ENCODE measurements around the gene ALKBH3.

The ALKBH3 gene

GRCh38 chr11:43894546-43894945 is 13.9 kb downstream of the ALKBH3 start:
- DNase-seq (ENCODE audit: low read depth in 2 of 2): no peak

DNA sequence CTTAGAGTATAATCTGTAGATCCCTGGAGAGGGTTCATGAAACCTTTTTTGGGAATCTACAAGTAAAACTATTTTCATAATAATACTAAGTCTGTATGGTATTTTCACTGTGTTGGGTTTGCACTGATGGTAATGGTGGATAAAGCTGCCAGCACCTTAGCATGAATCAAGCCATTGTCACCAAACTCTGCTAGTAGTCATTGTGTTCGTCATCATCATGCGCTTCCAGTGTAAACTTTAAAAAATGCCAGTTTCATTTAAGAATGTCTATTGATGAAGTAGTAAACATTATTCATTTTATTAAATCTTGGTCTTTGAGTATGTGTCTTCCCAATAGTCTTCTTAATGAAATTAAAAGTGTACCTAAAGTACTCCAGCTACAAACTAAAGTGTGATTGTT is 15.0 kb downstream of the ALKBH3 start:
- DNase-seq (ENCODE audit: low read depth in 2 of 2): no peak

DNA sequence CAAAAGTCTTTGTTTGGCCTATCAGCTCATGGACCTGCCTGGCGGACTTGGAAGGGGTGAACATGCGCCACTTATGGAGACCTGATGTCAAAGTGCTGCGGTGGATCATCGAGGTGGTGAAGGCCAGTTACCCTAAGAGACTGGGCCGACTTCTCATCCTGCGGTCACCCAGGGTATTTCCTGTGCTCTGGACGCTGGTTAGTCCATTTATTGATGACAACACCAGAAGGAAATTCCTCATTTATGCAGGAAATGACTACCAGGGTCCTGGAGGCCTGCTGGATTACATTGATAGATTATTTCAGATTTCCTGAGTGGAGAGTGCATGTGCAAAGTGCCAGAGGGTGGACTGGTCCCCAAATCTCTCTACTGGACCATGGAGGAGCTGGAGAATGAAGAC is 17.9 kb downstream of the ALKBH3 start:
- DNase-seq (ENCODE audit: low read depth in 2 of 2): no peak

GRCh38 chr11:43899094-43899493 is 18.5 kb downstream of the ALKBH3 start:
- DNase-seq (ENCODE audit: low read depth in 2 of 2): no peak

- no peak for DNase-seq (ENCODE audit: low read depth in 2 of 2)
These were observed 20.9 kb downstream of the ALKBH3 start for GRCh38 chr11:43901551-43901950.

GRCh38 chr11:43903078-43903477 is 22.4 kb downstream of the ALKBH3 start:
- DNase-seq (ENCODE audit: low read depth in 2 of 2): no peak

DNA sequence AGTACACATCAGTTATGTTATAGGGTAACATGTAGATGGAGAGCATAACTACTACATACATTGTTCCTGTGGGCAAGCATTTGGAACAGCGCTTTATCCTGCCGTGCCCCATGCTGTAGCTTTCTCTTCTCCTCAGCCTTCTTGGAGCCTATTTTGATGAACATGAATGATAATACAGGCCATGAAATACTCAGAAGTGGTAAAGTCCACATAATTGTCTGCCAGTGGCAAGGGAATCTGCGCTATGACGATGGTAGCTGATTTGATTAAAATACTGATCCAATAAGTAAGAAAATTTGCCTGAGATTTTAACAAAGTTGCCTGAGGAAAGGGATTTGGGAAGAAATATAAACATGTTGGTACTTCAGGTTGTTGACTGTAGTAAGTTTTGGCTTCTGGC is 23.3 kb downstream of the ALKBH3 start:
- DNase-seq (ENCODE audit: low read depth in 2 of 2): no peak

GRCh38 chr11:43904742-43905535 is 24.3 kb downstream of the ALKBH3 start:
- DNase-seq (ENCODE audit: low read depth in 2 of 2): no peak

DNA sequence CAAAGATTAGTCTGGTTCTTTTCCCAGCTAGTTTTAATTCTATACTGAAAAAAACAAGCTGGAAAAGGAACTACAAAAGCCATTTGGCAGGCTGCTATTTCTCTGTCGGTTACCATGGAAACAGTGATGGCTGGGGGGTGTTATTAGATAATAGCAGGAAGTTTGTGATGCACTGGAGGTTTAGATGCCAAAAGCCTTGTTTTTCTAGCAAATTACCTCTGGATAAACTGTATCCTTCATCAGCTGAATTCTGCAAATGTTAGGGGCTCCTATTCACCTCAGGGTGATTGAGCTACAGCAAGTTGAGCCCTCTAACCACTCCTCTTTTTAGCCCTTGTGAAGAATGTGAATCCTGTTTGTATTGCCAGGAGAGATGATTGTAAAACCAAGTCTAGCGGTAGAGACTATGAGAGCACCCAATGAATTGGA is 25.2 kb downstream of the ALKBH3 start:
- no peak for DNase-seq (ENCODE audit: low read depth in 2 of 2)

GRCh38 chr11:43907028-43907975 is 26.7 kb downstream of the ALKBH3 start:
- no peak for DNase-seq (ENCODE audit: low read depth in 2 of 2)

DNA sequence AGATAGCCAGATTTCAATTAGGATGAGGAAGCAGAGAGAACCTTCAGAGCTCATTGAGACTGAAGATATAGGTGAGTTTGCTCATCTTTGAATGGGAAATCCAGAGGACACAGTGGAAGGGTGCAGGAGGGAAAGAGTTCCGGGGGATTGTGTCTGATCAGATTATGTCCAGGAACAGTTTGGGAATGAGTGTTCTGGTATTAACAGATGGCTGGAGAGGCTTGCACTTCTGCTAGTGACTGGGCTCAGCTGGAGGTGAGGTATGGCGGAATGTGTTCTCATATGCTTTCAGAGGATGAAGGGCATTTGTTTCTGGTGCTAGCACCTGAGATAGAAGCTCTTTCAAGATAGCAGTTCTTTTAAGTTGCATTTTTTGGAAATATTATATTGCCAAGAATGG is 27.6 kb downstream of the ALKBH3 start:
- DNase-seq (ENCODE audit: low read depth in 2 of 2): no peak

DNA sequence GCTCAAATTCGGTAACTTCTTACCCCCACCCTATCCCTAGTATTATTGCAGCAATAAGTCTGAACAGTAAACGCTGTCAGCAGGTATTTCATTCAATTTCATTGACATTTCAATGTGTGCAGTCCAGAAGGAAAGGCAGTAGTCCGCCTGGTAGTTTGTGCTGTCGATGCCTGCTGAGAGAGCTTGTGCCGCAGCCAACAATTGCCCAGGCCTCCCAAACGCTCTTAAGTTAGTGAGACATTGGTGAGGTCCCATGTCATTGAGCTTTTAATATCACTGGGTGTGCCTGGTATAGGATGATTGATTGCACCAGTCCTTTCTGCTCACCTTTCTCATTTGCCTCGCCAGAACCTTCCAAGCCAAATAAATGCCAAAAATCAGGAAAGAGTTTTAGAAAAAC is 28.1 kb downstream of the ALKBH3 start:
- DNase-seq (ENCODE audit: low read depth in 2 of 2): no peak

- DNase-seq (ENCODE audit: low read depth in 2 of 2): no peak
These were observed 33.3 kb downstream of the ALKBH3 start for GRCh38 chr11:43913829-43914380.

- no peak for DNase-seq (ENCODE audit: low read depth in 2 of 2)
These were observed 33.8 kb downstream of the ALKBH3 start for GRCh38 chr11:43914466-43914865.

DNA sequence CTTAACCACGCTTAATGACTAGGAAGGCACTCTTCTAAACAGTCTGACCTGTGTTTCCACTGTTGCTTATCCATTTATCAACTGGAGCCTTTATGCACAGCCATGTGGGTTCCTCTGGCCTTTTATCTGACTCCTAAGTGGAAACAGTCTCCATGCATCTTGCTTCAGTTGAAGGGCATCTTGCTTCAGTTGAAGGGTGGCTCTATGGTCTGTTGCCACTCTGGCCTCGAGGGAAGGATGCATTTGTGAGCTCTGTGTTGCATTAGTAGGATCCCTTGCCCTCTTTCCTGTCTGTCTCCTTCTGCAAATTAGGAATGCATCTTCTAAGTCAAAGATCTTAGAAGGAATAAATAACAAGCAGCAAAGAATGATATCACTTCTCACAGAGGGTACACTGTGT is 36.0 kb downstream of the ALKBH3 start:
- DNase-seq (ENCODE audit: low read depth in 2 of 2): no peak

GRCh38 chr11:43917851-43918250 is 37.2 kb downstream of the ALKBH3 start:
- DNase-seq (ENCODE audit: low read depth in 2 of 2): no peak

GRCh38 chr11:43918662-43919061 is 38.0 kb downstream of the ALKBH3 start:
- no peak for DNase-seq (ENCODE audit: low read depth in 2 of 2)

DNA sequence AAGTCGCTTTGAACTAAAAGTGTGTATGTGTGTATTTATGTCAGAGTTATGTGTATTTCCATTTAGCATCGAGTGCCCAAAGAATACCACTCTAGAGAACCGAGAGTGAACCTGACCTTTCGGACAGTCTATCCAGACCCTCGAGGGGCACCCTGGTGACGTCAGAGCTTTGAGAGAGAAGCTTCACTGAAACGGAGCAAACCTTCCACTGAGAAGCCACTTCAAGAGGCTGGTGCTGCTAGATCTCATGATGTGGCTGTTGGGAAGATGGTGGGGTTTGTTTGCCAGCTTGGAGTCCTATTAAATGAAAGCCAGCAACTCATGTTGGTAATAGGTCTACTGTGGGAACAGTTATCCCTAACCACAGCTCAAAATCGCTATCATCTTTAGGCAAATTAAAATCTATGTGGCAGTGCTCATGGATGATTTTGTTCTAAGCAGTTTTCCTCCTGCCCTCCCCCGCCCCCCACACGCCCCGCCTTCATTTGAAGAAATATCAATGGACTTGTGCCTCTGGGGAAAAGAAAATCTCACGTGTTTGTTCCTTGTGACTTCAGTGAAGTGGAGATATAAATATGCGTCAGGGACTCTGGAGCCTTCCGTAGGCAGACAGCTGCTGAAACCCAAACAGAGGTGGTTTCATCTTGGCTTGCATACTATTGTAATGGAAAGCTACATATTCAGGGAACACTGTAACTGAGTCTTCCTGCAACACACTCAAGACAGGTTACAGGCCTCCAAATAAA is 39.4 kb downstream of the ALKBH3 start:
- no peak for DNase-seq (ENCODE audit: low read depth in 2 of 2)

DNA sequence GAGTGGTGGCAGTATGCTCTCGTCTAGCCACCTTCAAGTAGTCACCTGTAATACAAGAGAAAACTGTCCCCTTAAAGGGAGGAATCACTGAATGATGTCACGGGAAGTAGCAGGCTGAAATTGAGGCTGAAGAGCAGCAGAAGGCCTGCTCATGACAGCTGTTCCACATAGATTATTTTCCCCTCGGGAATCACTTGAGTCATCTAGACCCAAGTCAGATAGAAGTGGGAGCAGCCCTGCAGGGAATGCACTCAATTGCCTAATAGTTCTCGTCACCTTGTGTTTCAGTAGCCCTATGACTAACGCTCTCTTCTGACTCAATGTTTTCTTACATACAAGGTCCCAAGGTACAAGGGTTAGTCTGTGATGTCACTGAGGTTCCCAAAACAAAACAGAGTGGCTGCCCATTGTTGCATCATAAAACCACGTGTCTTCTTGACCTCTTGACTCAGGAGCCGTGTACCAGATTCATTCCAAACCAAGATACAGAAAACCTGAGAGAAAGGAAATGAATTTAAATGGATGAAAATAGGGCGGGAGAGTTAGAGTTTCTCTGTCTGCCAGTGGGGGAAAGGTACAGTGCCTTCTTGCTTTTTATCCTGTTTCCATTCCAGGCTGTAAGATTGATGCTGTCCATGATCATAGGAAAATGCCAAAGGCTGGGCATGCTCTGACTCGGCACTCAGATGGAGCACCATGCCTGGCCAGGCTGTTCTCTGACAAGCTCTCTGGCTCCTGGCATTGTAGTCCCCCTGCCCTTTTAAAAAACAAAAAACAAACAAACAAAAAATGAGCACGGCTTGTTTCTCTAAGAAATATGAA is 40.2 kb downstream of the ALKBH3 start:
- DNase-seq (ENCODE audit: low read depth in 2 of 2): no peak

DNA sequence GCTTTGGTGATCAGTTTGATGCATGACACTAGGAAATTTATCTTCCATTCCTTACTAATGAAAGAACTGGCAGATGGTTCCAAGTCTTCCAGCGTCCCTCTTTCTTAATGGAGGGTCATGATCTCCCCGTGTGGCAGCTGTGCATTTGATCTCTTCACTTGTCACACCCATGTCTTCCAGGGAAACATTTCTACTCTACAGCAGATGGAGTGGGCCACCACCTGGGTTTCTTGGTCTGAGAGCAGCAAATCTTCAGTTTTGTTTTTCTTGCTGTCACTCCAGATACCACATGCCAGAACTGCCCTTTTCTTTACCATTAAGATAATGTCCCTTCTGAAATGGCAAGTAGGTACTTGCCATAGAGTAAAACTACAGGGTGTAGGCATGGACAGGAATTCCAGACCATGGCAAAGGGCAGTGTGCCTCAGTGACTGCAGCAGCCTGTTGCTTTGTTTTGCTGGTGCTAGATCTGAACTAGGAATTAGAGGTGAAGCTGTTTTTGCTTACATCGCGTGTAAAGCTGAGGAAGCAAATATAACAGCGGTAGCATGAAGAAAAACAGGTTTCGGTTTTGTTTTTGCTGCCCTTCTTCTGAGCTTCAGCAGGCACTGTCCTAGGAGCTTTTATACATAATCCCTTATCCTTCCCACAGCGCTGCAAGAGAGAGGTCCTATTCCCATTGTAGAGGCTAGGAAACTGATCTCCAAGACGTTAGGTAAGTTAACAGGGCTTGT is 41.1 kb downstream of the ALKBH3 start:
- no peak for DNase-seq (ENCODE audit: low read depth in 2 of 2)
